Measurements from ENCODE around the gene DLG2. TPM values are rescaled to one million over a fixed set of nuclear protein-coding genes. Genes with fewer than 3 reads are reported as not detected.
A peak's percentile ranks its signal among the peaks of the same experiment; 100 is the strongest.

The DLG2 gene
- total RNA-seq, 1 experiment from 2014 or later = 17.5 TPM

DNA sequence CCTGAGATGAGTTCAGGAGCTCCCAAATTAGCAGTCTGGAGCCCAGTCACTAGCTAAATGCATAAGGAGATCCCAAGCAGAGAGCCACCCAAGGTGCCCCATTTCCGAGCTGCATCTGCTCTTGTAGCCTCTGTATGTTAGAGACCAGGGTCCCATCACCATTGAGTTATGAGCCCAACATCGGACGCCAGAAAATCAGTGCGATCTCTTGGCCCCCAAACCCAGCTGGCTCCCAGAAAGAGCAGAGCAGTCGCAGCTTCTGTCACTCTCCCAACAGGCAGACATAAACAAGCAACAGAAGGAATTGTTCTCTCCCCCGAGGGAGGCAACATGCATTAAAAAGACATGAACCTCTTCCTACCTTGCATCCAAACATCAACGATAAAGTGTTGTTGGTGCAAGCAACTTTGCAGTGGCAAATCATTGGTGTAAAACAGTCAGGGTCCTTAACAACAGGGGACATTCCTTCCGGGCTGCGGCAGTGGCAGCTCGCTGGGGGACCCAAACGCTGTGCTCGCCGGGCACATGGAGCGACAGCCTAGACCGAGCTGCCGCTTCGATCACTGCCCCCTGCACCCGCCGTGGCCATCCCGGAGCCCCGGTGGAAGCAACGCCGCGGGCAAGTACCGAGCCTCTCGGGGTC lies 907.1 kb downstream of the DLG2 start:
- DNase-seq (ENCODE audit: low spot score) = peak; percentile 64
- H3K27me3 Mint-ChIP-seq (ENCODE audit: low read depth) = peaks cover 20% of the 10 kb centered on the region
- peaks cover 35% of the 10 kb centered on the region for H3K4me1 Mint-ChIP-seq
- TF ChIP-seq MAX (CRISPR knock-in tag; IDR thresholded peaks at IDR 0.05) (peak; percentile 43; the same call in 1 of the 2 replicates), ZBTB43 (CRISPR knock-in tag; IDR thresholded peaks at IDR 0.05) (peak; percentile 77; the same call in 1 of the 2 replicates), SP1 (CRISPR knock-in tag; conservative IDR thresholded peaks at IDR 0.05) (peak; percentile 32; the same call in 1 of the 2 replicates), FOXK1 (CRISPR knock-in tag; IDR thresholded peaks at IDR 0.05) (peak; percentile 76; the same call in 1 of the 2 replicates), CREM (CRISPR knock-in tag; IDR thresholded peaks at IDR 0.05) (0 out of 2 replicates have a peak, but pooled peaks have one; percentile 46), TEAD1 (CRISPR knock-in tag; IDR thresholded peaks at IDR 0.05) (peak; percentile 21; the same call in 1 of the 2 replicates), TEAD4 (CRISPR knock-in tag; IDR thresholded peaks at IDR 0.05) (no peak), FOXP4 (CRISPR knock-in tag; IDR thresholded peaks at IDR 0.05) (no peak), SOX15 (CRISPR knock-in tag; IDR thresholded peaks at IDR 0.05) (no peak), RELA (CRISPR knock-in tag; IDR thresholded peaks at IDR 0.05; ENCODE audit: borderline replicate concordance) (no peak)
- TF ChIP-seq, protein P1, sequence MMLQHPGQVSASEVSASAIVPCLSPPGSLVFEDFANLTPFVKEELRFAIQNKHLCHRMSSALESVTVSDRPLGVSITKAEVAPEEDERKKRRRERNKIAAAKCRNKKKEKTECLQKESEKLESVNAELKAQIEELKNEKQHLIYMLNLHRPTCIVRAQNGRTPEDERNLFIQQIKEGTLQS (CRISPR knock-in tag; conservative IDR thresholded peaks at IDR 0.05) = no peak
- TF ChIP-seq, protein P2, sequence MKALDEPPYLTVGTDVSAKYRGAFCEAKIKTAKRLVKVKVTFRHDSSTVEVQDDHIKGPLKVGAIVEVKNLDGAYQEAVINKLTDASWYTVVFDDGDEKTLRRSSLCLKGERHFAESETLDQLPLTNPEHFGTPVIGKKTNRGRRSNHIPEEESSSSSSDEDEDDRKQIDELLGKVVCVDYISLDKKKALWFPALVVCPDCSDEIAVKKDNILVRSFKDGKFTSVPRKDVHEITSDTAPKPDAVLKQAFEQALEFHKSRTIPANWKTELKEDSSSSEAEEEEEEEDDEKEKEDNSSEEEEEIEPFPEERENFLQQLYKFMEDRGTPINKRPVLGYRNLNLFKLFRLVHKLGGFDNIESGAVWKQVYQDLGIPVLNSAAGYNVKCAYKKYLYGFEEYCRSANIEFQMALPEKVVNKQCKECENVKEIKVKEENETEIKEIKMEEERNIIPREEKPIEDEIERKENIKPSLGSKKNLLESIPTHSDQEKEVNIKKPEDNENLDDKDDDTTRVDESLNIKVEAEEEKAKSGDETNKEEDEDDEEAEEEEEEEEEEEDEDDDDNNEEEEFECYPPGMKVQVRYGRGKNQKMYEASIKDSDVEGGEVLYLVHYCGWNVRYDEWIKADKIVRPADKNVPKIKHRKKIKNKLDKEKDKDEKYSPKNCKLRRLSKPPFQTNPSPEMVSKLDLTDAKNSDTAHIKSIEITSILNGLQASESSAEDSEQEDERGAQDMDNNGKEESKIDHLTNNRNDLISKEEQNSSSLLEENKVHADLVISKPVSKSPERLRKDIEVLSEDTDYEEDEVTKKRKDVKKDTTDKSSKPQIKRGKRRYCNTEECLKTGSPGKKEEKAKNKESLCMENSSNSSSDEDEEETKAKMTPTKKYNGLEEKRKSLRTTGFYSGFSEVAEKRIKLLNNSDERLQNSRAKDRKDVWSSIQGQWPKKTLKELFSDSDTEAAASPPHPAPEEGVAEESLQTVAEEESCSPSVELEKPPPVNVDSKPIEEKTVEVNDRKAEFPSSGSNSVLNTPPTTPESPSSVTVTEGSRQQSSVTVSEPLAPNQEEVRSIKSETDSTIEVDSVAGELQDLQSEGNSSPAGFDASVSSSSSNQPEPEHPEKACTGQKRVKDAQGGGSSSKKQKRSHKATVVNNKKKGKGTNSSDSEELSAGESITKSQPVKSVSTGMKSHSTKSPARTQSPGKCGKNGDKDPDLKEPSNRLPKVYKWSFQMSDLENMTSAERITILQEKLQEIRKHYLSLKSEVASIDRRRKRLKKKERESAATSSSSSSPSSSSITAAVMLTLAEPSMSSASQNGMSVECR (CRISPR knock-in tag; IDR thresholded peaks at IDR 0.05; ENCODE audit: borderline replicate concordance) = 0 out of 2 replicates have a peak, but pooled peaks have one; percentile 61
- TF ChIP-seq, protein P3, sequence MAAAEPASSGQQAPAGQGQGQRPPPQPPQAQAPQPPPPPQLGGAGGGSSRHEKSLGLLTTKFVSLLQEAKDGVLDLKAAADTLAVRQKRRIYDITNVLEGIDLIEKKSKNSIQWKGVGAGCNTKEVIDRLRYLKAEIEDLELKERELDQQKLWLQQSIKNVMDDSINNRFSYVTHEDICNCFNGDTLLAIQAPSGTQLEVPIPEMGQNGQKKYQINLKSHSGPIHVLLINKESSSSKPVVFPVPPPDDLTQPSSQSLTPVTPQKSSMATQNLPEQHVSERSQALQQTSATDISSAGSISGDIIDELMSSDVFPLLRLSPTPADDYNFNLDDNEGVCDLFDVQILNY (CRISPR knock-in tag; IDR thresholded peaks at IDR 0.05) = no peak
- no peaks in the 10 kb centered on the region for H3K9me3 Mint-ChIP-seq
- ATAC-seq = peak; percentile 73
- ChIA-PET CTCF (interaction anchor here (0.5 to 3.6 kb wide), 23 partner anchors 9 to 889 kb away, joined by 3 to 43 read pairs (median 3); no protein-coding TSS in a partner anchor), POLR2A (interaction anchor here (0.7 to 1.3 kb wide), 2 partner anchors 325 to 1564 kb away, joined by 3 read pairs; partner anchors contain the start of gene PCF11)
- H3K36me3 Mint-ChIP-seq = no peaks in the 10 kb centered on the region
- H3K4me3 Mint-ChIP-seq = peak overlapping the region; percentile 87
- H3K27ac Mint-ChIP-seq = peak overlapping the region; percentile 95

DNA sequence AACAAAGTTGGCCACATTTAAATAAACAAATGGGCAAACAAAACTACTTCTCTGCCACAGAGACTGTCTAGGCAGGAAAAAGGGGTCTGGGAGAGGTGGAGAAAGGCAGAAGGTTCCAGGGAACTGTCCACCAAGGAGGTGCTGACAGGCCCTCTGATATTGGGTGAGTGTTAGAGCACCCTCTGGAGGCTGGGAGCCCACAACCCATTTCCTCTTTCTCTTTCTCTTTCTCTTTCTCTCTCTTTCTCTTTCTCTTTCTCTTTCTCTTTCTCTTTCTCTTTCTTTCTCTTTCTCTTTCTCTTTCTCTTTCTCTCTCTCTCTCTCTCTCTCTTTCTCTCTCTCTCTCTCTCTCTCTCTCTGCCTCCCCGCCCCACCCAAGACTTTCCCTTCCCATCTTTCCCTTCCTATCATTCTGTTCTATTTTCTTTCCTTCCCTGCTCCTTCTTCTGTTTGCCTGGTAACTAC lies 912.8 kb downstream of the DLG2 start:
- ATAC-seq = peak; percentile 99
- no peaks in the 10 kb centered on the region for H3K36me3 Mint-ChIP-seq
- POLR2A ChIA-PET = no interaction called here
- TF ChIP-seq, protein P3 (CRISPR knock-in tag; IDR thresholded peaks at IDR 0.05) = no peak
- TF ChIP-seq TEAD1 (CRISPR knock-in tag; IDR thresholded peaks at IDR 0.05) = peak; percentile 57; the same call in 1 of the 2 replicates
- peak; percentile 81 for TF ChIP-seq SMAD3 (CRISPR knock-in tag; IDR thresholded peaks at IDR 0.05; ENCODE audit: borderline replicate concordance)
- TF ChIP-seq SP1 (CRISPR knock-in tag; conservative IDR thresholded peaks at IDR 0.05) = no peak
- peak; percentile 31; the same call in 1 of the 2 replicates for TF ChIP-seq CTCF (IDR thresholded peaks at IDR 0.05)
- TF ChIP-seq ZNF281 (CRISPR knock-in tag; IDR thresholded peaks at IDR 0.05) = no peak
- peak; percentile 70; the same call in 1 of the 2 replicates for TF ChIP-seq ETV6 (CRISPR knock-in tag; IDR thresholded peaks at IDR 0.05)

More for the DNA sequence above, 912.8 kb downstream of the DLG2 start:
- Mint-ChIP-seq H3K27ac (no peak overlapping the region), H3K9me3 (no peaks in the 10 kb centered on the region), H3K4me1 (peaks cover 17% of the 10 kb centered on the region), H3K4me3 (peak overlapping the region; percentile 1; the same call in 1 of the 2 replicates), H3K27me3 (ENCODE audit: low read depth) (peaks cover 14% of the 10 kb centered on the region)
- CTCF ChIA-PET = no interaction called here
- peak; percentile 87 for DNase-seq (ENCODE audit: low spot score)

Measured in WTC11 (cell line).